ENCODE measurements around the gene C19orf81. TPM values are rescaled to one million over a fixed set of nuclear protein-coding genes. Genes with fewer than 3 reads are reported as not detected.

The C19orf81 gene
- total and polyA plus RNA-seq, 9 of the 15 experiments (the other 6 are each of a cell fraction or from before 2014, with no cell fraction given), result 2.5 to 42.9 (median 33.0) TPM; not detected in 4

- peak; percentile 51; the same call in 1 of the 2 replicates for TF ChIP-seq ZKSCAN8 (CRISPR knock-in tag; IDR thresholded peaks at IDR 0.05)
- peak; percentile 22; the same call in 1 of the 2 replicates for TF ChIP-seq GTF2E2 (tag; IDR thresholded peaks at IDR 0.05)
- peak; percentile 87 for TF ChIP-seq HMBOX1 (IDR thresholded peaks at IDR 0.05)
- TF ChIP-seq, protein P1, sequence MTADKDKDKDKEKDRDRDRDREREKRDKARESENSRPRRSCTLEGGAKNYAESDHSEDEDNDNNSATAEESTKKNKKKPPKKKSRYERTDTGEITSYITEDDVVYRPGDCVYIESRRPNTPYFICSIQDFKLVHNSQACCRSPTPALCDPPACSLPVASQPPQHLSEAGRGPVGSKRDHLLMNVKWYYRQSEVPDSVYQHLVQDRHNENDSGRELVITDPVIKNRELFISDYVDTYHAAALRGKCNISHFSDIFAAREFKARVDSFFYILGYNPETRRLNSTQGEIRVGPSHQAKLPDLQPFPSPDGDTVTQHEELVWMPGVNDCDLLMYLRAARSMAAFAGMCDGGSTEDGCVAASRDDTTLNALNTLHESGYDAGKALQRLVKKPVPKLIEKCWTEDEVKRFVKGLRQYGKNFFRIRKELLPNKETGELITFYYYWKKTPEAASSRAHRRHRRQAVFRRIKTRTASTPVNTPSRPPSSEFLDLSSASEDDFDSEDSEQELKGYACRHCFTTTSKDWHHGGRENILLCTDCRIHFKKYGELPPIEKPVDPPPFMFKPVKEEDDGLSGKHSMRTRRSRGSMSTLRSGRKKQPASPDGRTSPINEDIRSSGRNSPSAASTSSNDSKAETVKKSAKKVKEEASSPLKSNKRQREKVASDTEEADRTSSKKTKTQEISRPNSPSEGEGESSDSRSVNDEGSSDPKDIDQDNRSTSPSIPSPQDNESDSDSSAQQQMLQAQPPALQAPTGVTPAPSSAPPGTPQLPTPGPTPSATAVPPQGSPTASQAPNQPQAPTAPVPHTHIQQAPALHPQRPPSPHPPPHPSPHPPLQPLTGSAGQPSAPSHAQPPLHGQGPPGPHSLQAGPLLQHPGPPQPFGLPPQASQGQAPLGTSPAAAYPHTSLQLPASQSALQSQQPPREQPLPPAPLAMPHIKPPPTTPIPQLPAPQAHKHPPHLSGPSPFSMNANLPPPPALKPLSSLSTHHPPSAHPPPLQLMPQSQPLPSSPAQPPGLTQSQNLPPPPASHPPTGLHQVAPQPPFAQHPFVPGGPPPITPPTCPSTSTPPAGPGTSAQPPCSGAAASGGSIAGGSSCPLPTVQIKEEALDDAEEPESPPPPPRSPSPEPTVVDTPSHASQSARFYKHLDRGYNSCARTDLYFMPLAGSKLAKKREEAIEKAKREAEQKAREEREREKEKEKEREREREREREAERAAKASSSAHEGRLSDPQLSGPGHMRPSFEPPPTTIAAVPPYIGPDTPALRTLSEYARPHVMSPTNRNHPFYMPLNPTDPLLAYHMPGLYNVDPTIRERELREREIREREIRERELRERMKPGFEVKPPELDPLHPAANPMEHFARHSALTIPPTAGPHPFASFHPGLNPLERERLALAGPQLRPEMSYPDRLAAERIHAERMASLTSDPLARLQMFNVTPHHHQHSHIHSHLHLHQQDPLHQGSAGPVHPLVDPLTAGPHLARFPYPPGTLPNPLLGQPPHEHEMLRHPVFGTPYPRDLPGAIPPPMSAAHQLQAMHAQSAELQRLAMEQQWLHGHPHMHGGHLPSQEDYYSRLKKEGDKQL (CRISPR knock-in tag; IDR thresholded peaks at IDR 0.05; ENCODE audit: borderline replicate concordance), result no peak
- peak in 1 of 2 experiments; percentile 85; a peak in 2 of 4 replicates for TF ChIP-seq RCOR1 (IDR thresholded peaks at IDR 0.05; ENCODE audit: borderline replicate concordance in 1 of 2, low read depth in 2 of 2, low read length in 2 of 2)
- no peak for TF ChIP-seq CTCF (IDR thresholded peaks at IDR 0.05 in 2 of 3, conservative IDR thresholded peaks at IDR 0.05 in 1 of 3; ENCODE audit: insufficient read depth in 2 of 3, low read depth in 1 of 3, low read length in 3 of 3)
- TF ChIP-seq, protein P2, sequence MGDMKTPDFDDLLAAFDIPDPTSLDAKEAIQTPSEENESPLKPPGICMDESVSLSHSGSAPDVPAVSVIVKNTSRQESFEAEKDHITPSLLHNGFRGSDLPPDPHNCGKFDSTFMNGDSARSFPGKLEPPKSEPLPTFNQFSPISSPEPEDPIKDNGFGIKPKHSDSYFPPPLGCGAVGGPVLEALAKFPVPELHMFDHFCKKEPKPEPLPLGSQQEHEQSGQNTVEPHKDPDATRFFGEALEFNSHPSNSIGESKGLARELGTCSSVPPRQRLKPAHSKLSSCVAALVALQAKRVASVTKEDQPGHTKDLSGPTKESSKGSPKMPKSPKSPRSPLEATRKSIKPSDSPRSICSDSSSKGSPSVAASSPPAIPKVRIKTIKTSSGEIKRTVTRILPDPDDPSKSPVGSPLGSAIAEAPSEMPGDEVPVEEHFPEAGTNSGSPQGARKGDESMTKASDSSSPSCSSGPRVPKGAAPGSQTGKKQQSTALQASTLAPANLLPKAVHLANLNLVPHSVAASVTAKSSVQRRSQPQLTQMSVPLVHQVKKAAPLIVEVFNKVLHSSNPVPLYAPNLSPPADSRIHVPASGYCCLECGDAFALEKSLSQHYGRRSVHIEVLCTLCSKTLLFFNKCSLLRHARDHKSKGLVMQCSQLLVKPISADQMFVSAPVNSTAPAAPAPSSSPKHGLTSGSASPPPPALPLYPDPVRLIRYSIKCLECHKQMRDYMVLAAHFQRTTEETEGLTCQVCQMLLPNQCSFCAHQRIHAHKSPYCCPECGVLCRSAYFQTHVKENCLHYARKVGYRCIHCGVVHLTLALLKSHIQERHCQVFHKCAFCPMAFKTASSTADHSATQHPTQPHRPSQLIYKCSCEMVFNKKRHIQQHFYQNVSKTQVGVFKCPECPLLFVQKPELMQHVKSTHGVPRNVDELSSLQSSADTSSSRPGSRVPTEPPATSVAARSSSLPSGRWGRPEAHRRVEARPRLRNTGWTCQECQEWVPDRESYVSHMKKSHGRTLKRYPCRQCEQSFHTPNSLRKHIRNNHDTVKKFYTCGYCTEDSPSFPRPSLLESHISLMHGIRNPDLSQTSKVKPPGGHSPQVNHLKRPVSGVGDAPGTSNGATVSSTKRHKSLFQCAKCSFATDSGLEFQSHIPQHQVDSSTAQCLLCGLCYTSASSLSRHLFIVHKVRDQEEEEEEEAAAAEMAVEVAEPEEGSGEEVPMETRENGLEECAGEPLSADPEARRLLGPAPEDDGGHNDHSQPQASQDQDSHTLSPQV (IDR thresholded peaks at IDR 0.05), result peak; percentile 74; the same call in 1 of the 2 replicates
- peak; percentile 93 for TF ChIP-seq CTBP1 (IDR thresholded peaks at IDR 0.05; ENCODE audit: borderline replicate concordance)
- TF ChIP-seq ZNF12 (CRISPR knock-in tag; IDR thresholded peaks at IDR 0.05), result no peak
- no peak for TF ChIP-seq TBP (optimal IDR thresholded peaks at IDR 0.05; ENCODE audit: low read depth, low read length)
- peak; percentile 85 for TF ChIP-seq ZNF24 (IDR thresholded peaks at IDR 0.05)
- TF ChIP-seq ESRRB (CRISPR knock-in tag; IDR thresholded peaks at IDR 0.05; ENCODE audit: borderline replicate concordance), result no peak
Measured at GRCh38 chr19:50601407-50602088, 47.7 kb upstream of the C19orf81 start (continued).

Data from K562 (cell line).